Measurements from ENCODE around the gene FBXW4.

The FBXW4 gene, protein sequence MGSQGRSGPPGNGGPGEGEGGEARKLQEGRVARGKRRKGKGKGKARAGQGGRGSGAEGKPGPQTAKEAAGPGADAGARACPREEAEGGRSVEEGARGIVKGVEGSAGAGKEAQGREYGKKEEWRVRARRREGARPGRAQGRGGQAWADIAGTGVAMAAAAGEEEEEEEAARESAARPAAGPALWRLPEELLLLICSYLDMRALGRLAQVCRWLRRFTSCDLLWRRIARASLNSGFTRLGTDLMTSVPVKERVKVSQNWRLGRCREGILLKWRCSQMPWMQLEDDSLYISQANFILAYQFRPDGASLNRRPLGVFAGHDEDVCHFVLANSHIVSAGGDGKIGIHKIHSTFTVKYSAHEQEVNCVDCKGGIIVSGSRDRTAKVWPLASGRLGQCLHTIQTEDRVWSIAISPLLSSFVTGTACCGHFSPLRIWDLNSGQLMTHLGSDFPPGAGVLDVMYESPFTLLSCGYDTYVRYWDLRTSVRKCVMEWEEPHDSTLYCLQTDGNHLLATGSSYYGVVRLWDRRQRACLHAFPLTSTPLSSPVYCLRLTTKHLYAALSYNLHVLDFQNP

DNA sequence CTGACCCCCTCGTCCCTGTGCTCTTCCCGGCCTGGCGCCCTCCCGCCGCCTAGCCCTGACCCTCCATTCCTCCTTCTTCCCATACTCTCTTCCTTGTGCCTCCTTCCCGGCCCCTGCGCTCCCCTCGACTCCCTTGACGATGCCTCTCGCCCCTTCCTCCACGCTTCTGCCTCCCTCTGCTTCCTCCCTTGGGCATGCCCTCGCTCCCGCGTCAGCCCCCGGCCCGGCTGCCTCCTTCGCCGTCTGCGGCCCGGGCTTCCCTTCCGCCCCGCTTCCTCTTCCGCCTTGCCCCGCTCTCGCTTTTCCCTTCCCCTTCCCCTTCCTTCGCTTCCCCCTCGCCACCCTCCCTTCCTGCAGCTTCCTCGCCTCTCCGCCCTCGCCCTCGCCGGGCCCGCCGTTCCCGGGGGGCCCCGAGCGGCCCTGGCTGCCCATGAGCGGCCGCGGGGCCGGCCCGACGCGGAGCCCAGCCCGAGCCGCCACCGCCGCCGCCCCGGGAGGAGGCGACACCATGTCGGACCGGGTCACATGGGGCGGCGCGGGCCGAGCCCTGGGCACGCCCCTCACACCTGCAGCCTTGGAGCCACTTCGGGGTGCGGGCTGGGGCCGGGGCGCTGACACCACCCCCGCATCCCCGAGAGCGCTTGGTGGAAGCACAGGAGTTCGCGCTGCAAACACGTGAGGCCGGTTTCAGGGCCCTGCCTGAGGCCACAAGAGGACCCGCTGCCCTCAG is at the start of gene FBXW4:
TSS of gene FBXW4 (minus strand) at position 497 of the 730 bp plus-strand sequence. CDS start at position 432, 65 bp downstream.
- DNase-seq (ENCODE audit: low read depth in 2 of 2) = peak; percentile 55 to 69

DNA sequence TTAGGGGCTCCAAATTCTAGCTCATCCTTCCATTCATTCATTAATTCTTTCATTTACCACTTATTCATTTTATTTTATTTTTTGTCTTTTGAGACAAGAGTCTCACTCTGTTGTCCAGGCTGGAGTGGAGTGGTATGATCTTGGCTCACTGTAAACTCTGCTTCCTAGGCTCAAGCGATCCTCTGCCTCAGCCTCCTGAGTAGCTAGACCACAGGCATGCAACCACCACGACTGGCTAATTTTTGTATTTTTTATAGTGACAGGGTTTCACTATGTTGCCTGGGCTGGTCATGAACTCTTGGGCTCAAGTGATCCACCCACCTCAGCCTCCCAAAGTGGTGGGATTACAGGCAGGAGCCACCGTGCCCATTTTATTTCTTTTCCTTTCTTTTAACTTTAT is 49.3 kb upstream of the FBXW4 start:
- DNase-seq (ENCODE audit: low read depth in 2 of 2) = no peak

DNA sequence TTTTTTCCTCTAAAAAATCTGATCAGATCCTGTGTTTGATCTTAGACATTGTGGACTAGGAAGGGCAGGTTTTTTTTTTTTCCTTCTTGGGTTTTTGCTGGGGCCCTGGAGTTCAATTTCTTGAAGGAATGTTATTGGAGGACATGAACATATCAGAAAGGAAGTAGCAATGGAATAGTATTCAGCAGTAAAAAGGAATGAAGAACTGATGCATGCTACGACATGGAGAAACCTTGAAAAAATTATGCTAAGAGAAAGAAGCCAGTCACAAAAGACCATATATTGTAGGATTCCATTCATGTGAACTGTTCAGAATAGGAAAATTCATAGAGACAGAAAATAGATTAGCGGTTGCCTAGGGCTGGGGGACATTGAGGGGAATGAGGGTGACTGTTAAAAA is 47.0 kb upstream of the FBXW4 start:
- DNase-seq (ENCODE audit: low read depth in 2 of 2) = no peak

DNA sequence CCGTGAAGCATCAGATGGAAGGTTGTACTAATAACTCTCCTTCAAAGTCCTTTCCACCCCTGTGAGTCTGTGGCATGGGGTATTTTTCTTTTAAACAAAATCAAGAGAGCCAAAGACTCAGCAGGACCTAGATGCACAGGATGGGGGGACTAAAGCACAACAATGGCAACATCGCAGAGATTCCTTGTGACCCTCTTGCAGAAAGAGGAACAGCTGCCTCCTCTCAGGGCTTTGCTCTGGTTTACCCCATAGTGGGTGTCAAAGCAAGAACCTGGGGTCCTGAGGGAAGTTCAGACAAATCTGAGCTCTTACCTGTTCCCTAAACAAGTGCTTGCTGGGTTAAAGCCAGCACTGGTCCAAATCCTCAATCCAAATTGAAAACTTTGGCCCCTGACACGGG is 41.7 kb upstream of the FBXW4 start:
- no peak for DNase-seq (ENCODE audit: low read depth in 2 of 2)

DNA sequence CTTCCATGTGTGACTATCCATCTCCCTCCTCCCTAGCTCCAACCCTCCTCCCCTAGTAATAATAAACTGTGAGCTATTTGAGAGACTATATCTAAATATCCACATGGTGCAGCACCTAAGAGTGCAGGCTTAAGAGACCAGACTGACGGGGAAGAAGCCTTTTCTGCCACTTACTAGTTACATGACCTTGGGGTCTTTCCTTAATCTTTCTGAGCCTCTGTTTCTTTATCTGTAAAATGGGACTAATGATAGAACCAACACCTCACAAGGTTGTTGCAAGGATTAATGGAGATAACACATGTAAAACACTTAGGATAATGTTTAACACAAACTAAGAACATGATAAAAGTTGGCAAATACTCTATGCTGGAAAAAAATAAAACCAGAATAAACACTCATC is 37.1 kb upstream of the FBXW4 start:
- DNase-seq (ENCODE audit: low read depth in 2 of 2) = no peak

DNA sequence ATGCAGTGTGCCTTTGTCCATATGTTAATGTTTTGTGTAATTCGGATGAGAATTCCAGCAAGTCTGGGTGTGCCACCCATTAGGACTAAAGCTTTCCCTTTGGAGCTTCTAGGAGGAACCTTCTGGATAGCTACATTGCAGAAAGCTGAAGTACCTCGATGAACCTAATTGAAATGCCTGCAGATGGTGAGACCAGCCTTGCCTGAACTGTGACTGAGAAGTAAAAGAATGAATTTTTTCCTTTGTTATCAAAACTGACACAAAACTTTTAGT is 31.1 kb upstream of the FBXW4 start:
- DNase-seq (ENCODE audit: low read depth in 2 of 2) = no peak

DNA sequence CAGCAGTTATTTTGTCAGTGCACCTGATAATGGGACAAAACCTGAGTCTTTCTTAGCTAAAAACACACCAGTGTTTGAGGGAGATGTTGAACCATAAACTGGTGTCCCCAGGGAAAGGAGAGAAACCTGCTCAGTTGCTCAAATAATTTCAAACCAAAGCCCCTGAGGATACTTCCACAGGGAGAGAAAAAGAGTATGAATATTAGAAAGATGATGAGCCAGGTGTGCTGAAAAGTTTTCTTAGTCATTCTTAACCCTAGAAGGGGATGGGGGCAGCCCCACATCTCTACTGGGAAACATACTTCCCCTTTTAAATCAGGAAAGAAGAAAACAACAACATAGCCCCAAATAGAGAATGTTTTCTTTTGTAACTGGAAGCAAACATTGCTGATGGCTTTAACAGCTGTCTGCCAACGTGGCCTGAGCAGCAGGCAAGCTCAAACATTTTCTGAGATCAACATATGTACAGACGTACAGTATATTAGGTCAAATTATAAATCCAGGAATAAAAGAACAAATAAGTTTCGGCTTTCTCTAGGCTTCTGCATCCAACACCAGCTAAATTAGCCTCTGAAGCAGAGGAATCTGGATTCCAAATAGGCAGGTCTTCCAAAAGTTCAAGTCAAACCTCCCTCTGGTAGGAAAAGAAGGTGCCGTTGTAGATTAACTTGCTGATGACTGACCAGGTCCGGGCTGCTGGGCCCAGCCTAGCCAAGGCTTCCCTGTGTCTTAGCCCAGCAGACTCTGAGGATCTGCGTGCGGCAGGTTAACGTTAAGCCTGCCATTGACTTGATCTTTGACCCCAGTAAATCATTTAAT is 30.5 kb upstream of the FBXW4 start:
- no peak for DNase-seq (ENCODE audit: low read depth in 2 of 2)

DNA sequence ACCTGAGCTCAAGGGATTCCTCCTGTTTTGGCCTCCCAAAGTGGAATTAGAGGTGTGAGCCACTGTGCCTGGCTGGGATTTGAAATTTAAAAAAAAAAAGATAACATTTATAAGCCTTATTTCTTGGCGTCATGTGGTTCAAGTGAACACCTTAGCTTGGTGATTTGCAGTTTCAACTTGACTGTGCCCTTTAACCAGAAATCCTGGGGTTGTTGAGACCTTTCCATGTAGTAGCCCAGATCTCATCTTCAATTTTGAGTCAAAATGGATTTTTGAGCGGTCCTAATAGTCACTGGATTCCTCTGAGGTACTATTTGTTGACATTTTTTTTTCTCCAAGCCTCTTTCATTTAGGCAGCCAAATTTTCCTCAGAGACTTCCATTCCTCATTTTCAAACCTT is 29.5 kb upstream of the FBXW4 start:
- no peak for DNase-seq (ENCODE audit: low read depth in 2 of 2)

DNA sequence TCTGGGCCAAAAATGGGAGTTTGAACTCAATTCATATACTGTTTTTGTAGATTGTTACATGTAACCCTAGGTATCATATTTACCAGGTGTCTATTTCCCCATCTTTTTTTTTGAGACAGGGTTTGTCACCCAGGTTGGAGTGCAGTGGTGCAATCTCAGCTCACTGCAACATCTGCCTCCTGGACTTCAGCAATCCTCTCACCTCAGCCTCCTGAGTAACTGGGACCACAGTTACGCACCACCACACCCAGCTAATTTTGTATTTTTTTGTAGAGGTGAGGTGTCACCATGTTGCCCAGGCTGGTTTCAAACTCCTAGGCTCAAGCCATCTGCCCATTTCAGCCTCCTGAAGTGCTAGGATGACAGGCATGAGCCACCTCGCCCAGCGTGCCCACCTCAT is 28.2 kb upstream of the FBXW4 start:
- no peak for DNase-seq (ENCODE audit: low read depth in 2 of 2)

DNA sequence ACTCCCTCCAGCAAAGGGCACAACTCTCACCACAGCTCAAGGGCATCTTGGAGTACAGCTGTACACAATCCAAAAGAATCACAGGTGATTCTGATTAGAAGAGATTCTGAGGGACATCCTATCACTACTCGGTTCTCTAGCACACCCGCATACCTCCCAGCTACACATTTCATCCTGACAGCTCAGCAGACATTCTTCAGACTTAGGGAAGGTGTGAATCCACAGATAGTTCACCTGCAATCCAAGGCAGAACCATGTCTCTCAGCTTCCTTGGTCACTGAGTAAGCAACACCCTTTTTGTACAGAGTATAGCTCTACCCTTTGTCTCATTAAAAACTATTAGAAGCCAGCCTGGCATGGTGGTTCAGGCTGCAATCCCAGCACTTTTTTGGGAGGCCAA is 26.8 kb upstream of the FBXW4 start:
- no peak for DNase-seq (ENCODE audit: low read depth in 2 of 2)

DNA sequence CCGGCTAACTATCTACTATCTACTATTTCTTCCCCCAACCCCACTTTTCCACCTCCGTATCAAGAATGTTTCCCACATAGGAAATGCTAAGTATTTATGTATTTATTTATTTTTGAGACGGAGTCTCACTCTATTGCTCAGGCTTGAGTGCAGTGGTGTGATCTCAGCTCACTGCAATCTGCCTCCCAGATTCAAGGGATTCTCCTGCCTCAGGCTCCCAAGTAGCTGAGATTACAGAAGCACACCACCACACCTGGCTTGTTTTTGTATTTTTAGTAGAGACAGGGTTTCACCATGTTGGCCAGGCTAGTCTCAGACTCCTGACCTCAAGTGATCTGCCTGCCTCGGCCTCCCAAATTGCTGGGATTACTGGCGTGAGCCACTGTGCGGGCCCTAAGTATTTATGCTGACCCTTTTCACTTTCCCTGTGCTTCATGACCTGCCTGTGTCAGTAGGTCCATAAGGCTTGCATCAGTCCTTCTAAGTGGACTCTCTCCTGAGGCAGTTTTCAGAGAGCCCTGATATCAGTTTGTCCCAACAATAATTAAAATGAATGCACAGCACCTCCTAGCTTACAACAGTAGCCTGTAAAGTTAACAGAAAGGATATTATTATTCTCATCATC is 25.7 kb upstream of the FBXW4 start:
- no peak for DNase-seq (ENCODE audit: low read depth in 2 of 2)

DNA sequence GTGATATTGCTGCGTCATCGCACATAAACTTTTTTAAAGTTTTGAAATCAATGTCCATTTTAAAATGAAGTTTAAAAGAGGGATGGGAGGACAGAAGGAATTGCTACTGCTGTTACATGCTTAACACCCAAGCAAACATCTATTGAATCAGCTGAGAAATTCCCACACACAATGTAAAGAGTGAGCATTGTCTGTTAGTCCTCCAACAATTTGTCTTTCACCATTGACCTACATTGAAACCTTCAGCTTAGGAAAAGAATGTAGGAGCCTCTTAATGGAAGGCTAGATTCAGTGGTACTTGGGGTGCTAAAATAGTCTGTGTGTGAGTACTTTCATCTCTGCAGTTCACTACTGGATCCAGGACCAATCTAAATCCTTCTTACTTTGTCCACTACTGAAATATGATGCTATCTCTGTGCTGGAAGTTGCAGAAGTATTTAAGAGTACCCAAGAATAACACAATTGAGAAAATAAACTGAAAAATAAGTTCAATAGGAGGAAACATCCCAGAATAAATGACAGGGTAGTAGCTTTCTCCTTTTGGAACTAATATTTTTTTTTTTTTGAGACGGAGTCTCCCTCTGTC is 23.8 kb upstream of the FBXW4 start:
- DNase-seq (ENCODE audit: low read depth in 2 of 2) = no peak

DNA sequence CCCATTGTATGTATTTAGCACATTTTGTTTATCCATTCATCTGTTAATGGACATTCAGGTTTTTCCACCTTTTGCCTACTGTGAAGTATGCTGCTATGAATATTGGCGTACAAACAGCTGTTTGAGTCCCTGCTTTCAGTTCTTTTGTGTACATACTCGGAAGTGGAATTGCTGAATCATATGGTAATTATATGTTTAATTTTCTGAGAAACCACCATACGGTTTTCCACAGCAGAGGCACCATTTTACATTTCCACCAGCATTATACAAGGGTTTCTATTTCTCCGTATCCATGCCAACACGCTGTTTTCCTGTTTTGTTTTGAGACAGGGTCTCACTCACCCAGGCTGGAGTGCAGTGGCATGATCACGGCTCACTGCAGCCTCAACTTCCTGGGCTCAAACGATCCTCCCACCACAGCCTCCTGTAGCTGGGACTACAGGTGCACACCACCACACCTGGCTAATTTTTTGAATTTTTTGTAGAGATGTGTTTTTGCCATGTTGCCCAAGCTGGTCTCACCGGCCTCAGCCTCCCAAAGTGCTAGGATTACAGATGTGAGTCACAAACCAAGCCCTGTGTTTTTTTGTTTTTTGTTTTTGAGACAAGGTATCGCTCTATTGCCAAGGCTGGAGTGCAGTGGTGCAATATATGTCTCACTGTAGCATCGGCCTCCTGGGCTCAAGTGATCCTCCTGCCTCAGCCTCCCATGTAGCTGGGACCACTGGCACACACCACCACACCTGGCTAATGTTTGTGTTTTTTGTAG is 22.1 kb upstream of the FBXW4 start:
- DNase-seq (ENCODE audit: low read depth in 2 of 2) = peak in 1 of 2 donors; percentile 2

DNA sequence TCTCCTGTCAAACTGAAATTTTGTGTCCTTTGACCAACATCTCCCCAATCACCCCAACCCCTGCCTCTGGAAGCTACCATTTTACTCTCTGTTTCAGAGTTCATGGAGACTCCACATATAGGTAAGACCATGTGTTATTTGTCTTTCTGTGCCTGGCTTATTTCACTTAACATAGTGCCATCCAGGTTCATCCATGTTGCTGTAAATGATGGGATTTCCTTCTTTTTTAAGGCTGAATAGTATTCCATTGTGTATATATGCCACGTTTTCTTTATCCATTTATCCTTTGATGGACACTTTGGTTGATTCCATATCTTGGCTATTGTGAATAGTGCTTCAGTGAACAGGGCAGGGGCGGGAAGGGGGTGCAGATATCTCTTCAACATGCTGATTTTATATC is 18.0 kb upstream of the FBXW4 start:
- no peak for DNase-seq (ENCODE audit: low read depth in 2 of 2)

DNA sequence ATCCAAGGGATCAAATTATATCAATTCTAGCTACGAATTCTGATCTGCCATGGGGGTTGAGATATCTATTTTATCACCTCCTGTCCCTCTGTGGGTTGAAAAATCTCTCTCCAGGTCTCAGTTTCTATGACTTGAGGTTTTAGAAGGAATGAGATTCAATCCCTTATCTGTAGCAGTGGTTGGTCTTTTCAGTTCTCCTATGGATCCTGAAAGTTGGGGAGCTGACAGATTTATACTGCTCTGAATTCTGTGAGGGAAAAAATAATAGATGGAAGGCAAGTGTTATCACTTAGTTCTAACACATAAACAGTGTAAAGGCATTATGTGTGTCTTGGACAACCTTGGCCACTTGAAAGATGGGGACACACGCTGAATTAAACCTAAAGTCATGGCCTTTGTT is 15.8 kb upstream of the FBXW4 start:
- no peak for DNase-seq (ENCODE audit: low read depth in 2 of 2)

DNA sequence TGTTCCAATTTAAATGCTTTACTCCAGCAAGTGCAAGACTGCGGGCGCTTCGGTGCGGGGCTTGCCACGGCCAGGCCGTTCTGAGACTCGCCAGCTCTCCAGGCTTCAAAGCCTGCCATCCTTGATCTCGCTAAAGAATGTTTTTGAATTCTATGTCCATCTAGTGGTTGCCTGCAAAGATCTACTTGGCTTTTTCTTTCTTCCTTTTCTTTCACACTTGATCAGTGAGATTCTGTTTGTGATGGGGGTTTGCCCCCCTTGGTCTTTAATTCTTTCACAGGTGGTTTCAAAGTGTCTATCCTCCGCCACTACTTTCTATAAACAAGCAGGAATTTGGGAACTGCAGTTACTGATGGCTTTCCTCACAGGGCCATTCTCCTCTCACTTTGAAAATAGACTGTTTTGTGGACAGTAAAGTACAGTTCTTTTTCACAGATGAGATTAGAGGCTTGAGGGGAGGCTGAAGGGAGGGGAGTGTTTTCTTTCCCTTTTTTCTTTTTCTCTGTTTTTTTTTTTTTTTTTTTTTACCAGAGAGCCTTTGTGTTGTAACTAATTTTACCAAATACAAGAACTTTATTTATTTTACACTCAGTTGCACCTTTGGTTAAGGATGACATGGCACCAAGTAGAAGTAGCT is 15.2 kb upstream of the FBXW4 start:
- DNase-seq (ENCODE audit: low read depth in 2 of 2) = no peak

DNA sequence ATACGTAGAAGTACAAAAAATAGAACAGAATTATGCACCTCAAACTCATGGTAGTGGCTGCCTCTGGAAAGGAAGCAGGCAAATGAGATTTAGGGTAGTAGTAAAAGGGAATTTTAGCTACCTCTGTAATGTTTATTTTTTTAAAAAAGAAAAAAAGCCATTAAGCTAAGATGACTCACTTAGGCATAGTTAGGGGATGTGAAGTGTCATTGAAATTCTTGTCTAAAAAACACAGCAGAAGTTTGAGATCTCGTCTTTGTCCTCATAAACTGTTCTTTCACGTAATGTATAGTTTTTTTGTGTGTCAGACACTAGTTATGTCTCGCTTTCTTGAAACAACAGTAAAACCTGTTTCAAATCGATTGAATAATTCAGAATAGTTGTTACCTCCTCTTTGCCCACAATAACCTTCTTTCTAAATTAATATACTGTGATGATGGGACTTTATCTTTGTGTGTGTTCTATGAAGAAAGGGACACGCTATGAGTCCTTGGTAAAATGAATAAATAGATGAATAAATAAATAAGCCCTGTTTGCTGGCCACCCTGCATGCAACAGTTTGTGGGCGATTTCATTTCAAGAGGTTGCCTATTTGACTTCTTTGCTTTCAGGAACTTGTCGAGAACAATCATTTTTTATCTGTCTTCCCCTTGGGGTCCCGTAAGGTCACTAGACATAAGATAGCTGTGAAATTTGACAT is 14.5 kb upstream of the FBXW4 start:
- no peak for DNase-seq (ENCODE audit: low read depth in 2 of 2)

DNA sequence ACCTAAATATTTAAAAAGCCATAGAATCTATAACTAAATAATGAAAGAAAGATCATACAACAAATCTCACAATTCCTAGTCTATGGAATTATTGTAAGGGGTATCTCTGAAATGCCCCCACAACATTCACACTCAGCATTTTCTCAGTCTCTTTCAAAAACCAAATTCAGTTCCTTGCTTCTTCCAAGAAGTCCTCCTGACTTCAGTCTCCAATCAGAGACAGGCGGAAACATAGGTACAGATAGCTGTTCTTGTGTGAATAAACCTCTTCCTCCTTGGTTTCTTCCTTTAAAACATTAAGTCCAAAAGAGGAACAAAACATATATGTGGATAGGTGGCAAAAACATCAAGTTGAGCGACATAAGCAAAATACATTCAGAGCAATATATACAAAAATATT is 13.9 kb upstream of the FBXW4 start:
- DNase-seq (ENCODE audit: low read depth in 2 of 2) = no peak

DNA sequence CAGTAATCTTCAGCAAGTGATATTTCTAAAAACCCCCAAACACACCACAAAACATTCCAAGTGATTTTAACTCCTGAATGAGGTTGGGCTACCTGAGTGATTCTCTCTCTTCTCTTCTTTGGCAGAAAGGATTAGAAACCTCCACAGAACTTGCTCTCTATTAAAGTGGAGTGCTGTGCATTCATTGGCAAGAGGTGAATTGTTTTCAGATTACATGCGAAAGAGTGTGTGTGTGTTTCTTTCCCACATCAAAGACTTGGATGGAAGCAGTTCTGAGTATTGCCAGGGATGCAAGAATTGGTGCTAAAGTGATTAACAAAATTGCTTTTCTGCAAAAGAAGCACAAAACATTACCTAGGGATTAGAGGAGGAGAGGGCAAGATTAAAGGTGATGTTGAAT is 13.1 kb upstream of the FBXW4 start:
- no peak for DNase-seq (ENCODE audit: low read depth in 2 of 2)

DNA sequence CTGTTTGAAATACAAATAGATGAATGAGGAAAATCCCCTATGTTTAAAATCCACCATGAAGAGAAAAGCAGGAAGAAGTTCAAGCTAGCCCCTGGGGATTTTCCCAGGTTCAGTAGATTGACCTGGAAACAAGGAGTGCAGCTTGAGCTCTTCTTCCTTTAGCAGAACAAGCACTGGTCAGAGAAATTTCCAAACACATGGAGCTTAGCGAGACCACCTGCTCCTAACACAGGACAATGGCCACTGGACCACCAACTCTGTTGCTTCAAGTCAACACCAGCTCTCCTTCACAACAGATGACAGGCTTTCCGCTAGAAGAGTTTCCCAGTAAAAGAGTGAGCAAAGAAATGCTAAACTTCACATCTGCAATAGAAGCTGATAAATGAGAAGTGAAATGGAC is 9.4 kb upstream of the FBXW4 start:
- DNase-seq (ENCODE audit: low read depth in 2 of 2) = no peak
